GM23338 (cell line): ENCODE data around the gene TRHDE. TPM values are rescaled to one million over a fixed set of nuclear protein-coding genes. Genes with fewer than 3 reads are reported as not detected.

Experiments
- ATAC-seq: fragments of 200-7000 bp; cut with Tn5 transposase; 3 replicates; pipeline ENCODE4 v1.9.1; 2020
- DNase-seq: peaks from one replicate; pipeline ENCODE4 v3.0.0-alpha.2; 2015; ENCODE audit warnings: low spot score
- H2AFZ ChIP-seq: fragments of 200-600 bp; sonication (generic); 2 replicates; pipeline ENCODE4 v1.8.0; 2016; ENCODE audit warnings: antibody characterized with exemption, mild to moderate bottlenecking, moderate library complexity
- H3F3A ChIP-seq: fragments of 200-600 bp; sonication (generic); replicated peaks from 2 replicates; pipeline ENCODE4 v1.8.0; 2017; ENCODE audit warnings: antibody characterized with exemption, mixed run types, low read depth
- H3K27ac ChIP-seq: fragments of 200-600 bp; sonication (generic); 2 replicates; pipeline ENCODE4 v1.6.1; 2016; ENCODE audit warnings: low read depth
- H3K27me3 ChIP-seq: fragments of 200-600 bp; sonication (generic); 2 replicates; pipeline ENCODE4 v1.8.0; 2016; ENCODE audit warnings: mild to moderate bottlenecking, mixed run types, moderate library complexity; ENCODE audit not compliant: insufficient read depth
- H3K36me3 ChIP-seq: fragments of 200-600 bp; sonication (generic); 2 replicates; pipeline ENCODE4 v1.8.0; 2016; ENCODE audit warnings: mild to moderate bottlenecking; ENCODE audit not compliant: insufficient read depth
- H3K4me1 ChIP-seq: fragments of 200-600 bp; sonication (generic); 2 replicates; pipeline ENCODE4 v1.8.0; 2016; ENCODE audit warnings: mild to moderate bottlenecking, moderate library complexity; ENCODE audit not compliant: insufficient read depth
- H3K4me2 ChIP-seq: fragments of 200-600 bp; sonication (generic); 2 replicates; pipeline ENCODE4 v1.7.1; 2017; ENCODE audit warnings: mixed run types
- H3K4me3 ChIP-seq: fragments of 200-600 bp; sonication (generic); 2 replicates; pipeline ENCODE4 v1.6.1; 2016; ENCODE audit warnings: mixed run types
- H3K79me2 ChIP-seq: fragments of 200-600 bp; sonication (generic); replicated peaks from 2 replicates; pipeline ENCODE4 v1.8.0; 2017; ENCODE audit warnings: mild to moderate bottlenecking; ENCODE audit not compliant: insufficient read depth
- H3K9me2 ChIP-seq: fragments of 200-600 bp; sonication (generic); 2 replicates; pipeline ENCODE4 v1.8.0; 2017; ENCODE audit not compliant: insufficient read depth
- H4K20me1 ChIP-seq: fragments of 200-600 bp; sonication (generic); replicated peaks from 2 replicates; pipeline ENCODE4 v1.8.0; 2017; ENCODE audit warnings: mild to moderate bottlenecking; ENCODE audit not compliant: insufficient read depth
- H3K27ac Mint-ChIP-seq: 2 replicates; pipeline ENCODE4 v1.8.0; 2020; ENCODE audit warnings: inconsistent platforms, mild to moderate bottlenecking, moderate library complexity, mixed read lengths
- H3K27me3 Mint-ChIP-seq: 3 replicates; pipeline ENCODE4 v1.8.0; 2022; ENCODE audit warnings: low read depth, mild to moderate bottlenecking, moderate library complexity, mixed read lengths, inconsistent platforms; ENCODE audit not compliant: insufficient read depth, poor library complexity
- H3K36me3 Mint-ChIP-seq: 3 replicates; pipeline ENCODE4 v1.8.0; 2021; ENCODE audit warnings: low read depth, mild to moderate bottlenecking, inconsistent platforms, moderate library complexity, mixed read lengths
- H3K4me1 Mint-ChIP-seq: 3 replicates; pipeline ENCODE4 v1.8.0; 2020; ENCODE audit warnings: mild to moderate bottlenecking, inconsistent platforms, mixed read lengths
- H3K4me3 Mint-ChIP-seq: 3 replicates; pipeline ENCODE4 v1.8.0; 2021; ENCODE audit warnings: moderate library complexity, mild to moderate bottlenecking, inconsistent platforms, mixed read lengths
- H3K9me3 Mint-ChIP-seq: 3 replicates; pipeline ENCODE4 v1.8.0; 2020; ENCODE audit warnings: moderate library complexity, mild to moderate bottlenecking, inconsistent platforms, mixed read lengths
- CTCF ChIP-seq, 2 experiments: fragments of 200-600 bp in 1 of 2; sonication (generic) in 1 of 2; conservative IDR thresholded peaks; 2 replicates each; pipeline versions ENCODE4 v1.5.1 to v1.6.1; 2016 to 2017; ENCODE audit warnings: antibody characterized with exemption in 2 of 2, low read depth in 2 of 2, mild to moderate bottlenecking in 2 of 2, moderate library complexity in 1 of 2
- ETS1 ChIP-seq: IDR thresholded peaks from 2 replicates; pipeline ENCODE4 v1.6.1; 2016; ENCODE audit warnings: antibody characterized with exemption
- EZH2 ChIP-seq: fragments of 200-600 bp; sonication (generic); IDR thresholded peaks from one replicate; pipeline ENCODE4 v1.8.0; 2017; ENCODE audit warnings: antibody characterized with exemption, mild to moderate bottlenecking, low read depth; ENCODE audit not compliant: unreplicated experiment
- JUNB ChIP-seq: IDR thresholded peaks from one replicate; pipeline ENCODE4 v1.6.1; 2016; ENCODE audit warnings: antibody characterized with exemption; ENCODE audit not compliant: unreplicated experiment
- ZNF114 ChIP-seq: fragments of 250-450 bp; sonication (Bioruptor Pico); IDR thresholded peaks from 2 replicates; pipeline ENCODE4 v1.5.0; 2020; ENCODE audit warnings: mild to moderate bottlenecking, moderate library complexity
- ZNF331 ChIP-seq: fragments of 250-450 bp; sonication (Bioruptor Pico); IDR thresholded peaks from 2 replicates; pipeline ENCODE4 v1.5.0; 2020; ENCODE audit warnings: low read depth, mild to moderate bottlenecking, moderate library complexity
- polyA plus RNA-seq: library from polyadenylated mRNA; unstranded; fragments of >200 nt; fragmentation: Nextera tagmentation; extraction: Ambion mirVana; gene quantifications from 2 replicates; pipeline ENCODE4 v1.2.1, GENCODE V29; 2016
- total RNA-seq: library from RNA; depleted of rRNA; stranded (reverse); fragments of >200 nt; shearing (Covaris generic); gene quantifications from 2 replicates; pipeline ENCODE4 v1.2.3, GENCODE V29; 2014

Gene TRHDE
- total and polyA plus RNA-seq, 2 experiments from 2014 or later, result 1.3 to 7.7 TPM

GRCh38 chr12:72472350-72472749 is 200.2 kb downstream of the TRHDE start:
- Histone ChIP-seq H3K4me1 (no peaks in the 10 kb centered on the region), H3K36me3 (no peaks in the 10 kb centered on the region), H2AFZ (no peak overlapping the region), H3K27ac (no peak overlapping the region), H3K4me2 (no peak overlapping the region), H3K4me3 (no peak overlapping the region), H3K9me2 (no peaks in the 10 kb centered on the region), H4K20me1 (no peaks in the 10 kb centered on the region), H3F3A (no peaks in the 10 kb centered on the region), H3K79me2 (no peaks in the 10 kb centered on the region), H3K27me3 (no peaks in the 10 kb centered on the region)
- H3K4me3 Mint-ChIP-seq, result no peak overlapping the region
- H3K27ac Mint-ChIP-seq, result 0 out of 2 replicates have a peak overlapping the region, but pooled peaks have one; percentile 1
- H3K36me3 Mint-ChIP-seq, result no peaks in the 10 kb centered on the region
- no peak for TF ChIP-seq EZH2
- TF ChIP-seq CTCF (conservative IDR thresholded peaks at IDR 0.05; ENCODE audit: low read depth in 2 of 2), result peak in 1 of 2 experiments; percentile 38; a peak in 3 of 4 replicates
- ATAC-seq, result no peak
- H3K4me1 Mint-ChIP-seq, result peaks cover 10% of the 10 kb centered on the region
- DNase-seq, result no peak
- H3K27me3 Mint-ChIP-seq, result no peaks in the 10 kb centered on the region
- no peaks in the 10 kb centered on the region for H3K9me3 Mint-ChIP-seq

GRCh38 chr12:72476301-72476700 is 204.1 kb downstream of the TRHDE start:
- no peak overlapping the region for H2AFZ ChIP-seq
- no peaks in the 10 kb centered on the region for H3K27me3 ChIP-seq
- Mint-ChIP-seq H3K36me3 (no peaks in the 10 kb centered on the region), H3K9me3 (no peaks in the 10 kb centered on the region), H3K4me1 (peaks cover 10% of the 10 kb centered on the region), H3K27ac (no peak overlapping the region), H3K4me3 (no peak overlapping the region), H3K27me3 (no peaks in the 10 kb centered on the region)
- no peak overlapping the region for H3K4me2 ChIP-seq
- H4K20me1 ChIP-seq, result no peaks in the 10 kb centered on the region
- no peaks in the 10 kb centered on the region for H3K36me3 ChIP-seq
- no peak overlapping the region for H3K27ac ChIP-seq
- no peaks in the 10 kb centered on the region for H3K4me1 ChIP-seq
- no peak for TF ChIP-seq ETS1
- no peak for TF ChIP-seq CTCF (conservative IDR thresholded peaks at IDR 0.05; ENCODE audit: low read depth in 2 of 2)
- TF ChIP-seq ZNF331 (CRISPR knock-in tag), result no peak
- TF ChIP-seq JUNB, result no peak
- TF ChIP-seq EZH2, result no peak
- no peak for TF ChIP-seq ZNF114 (CRISPR knock-in tag)
- H3F3A ChIP-seq, result no peaks in the 10 kb centered on the region
- DNase-seq (no peak), ATAC-seq (no peak)
- no peaks in the 10 kb centered on the region for H3K9me2 ChIP-seq
- H3K79me2 ChIP-seq, result no peaks in the 10 kb centered on the region
- H3K4me3 ChIP-seq, result no peak overlapping the region
